NT2/D1 (cell line): ENCODE measurements around the gene POLG.

Source experiments
- DNase-seq: peaks from one replicate; pipeline ENCODE4 v3.0.0-alpha.2; 2011; ENCODE audit warnings: low read depth, low spot score
- H3K27me3 ChIP-seq: 2 replicates; pipeline ENCODE4 v1.6.0; 2011; ENCODE audit warnings: mild to moderate bottlenecking; ENCODE audit not compliant: insufficient read length, insufficient read depth
- H3K36me3 ChIP-seq: 2 replicates; pipeline ENCODE4 v1.6.1; 2011; ENCODE audit warnings: mild to moderate bottlenecking, low read length, mixed read lengths; ENCODE audit not compliant: insufficient read depth, insufficient read length
- H3K4me1 ChIP-seq: 2 replicates; pipeline ENCODE4 v1.5.1; 2011; ENCODE audit not compliant: insufficient read depth, insufficient read length
- H3K4me3 ChIP-seq: 2 replicates; pipeline ENCODE4 v1.5.1; 2011; ENCODE audit warnings: low read depth; ENCODE audit not compliant: insufficient read length
- H3K9ac ChIP-seq: 2 replicates; pipeline ENCODE4 v1.6.0; 2011; ENCODE audit warnings: low read depth; ENCODE audit not compliant: insufficient read length
- H3K9me3 ChIP-seq: 2 replicates; pipeline ENCODE4 v1.5.1; 2011; ENCODE audit warnings: mild to moderate bottlenecking, low read length; ENCODE audit not compliant: insufficient read depth
- SUZ12 ChIP-seq: IDR thresholded peaks from 2 replicates; pipeline ENCODE4 v1.6.1; 2011; ENCODE audit not compliant: insufficient read length, insufficient read depth; ENCODE audit errors: extremely low read depth
- YY1 ChIP-seq: IDR thresholded peaks from 2 replicates; pipeline ENCODE4 v1.6.1; 2011; ENCODE audit not compliant: insufficient read length, insufficient read depth
- ZNF274 ChIP-seq: IDR thresholded peaks from 2 replicates; pipeline ENCODE4 v1.6.1; 2011; ENCODE audit warnings: mild to moderate bottlenecking, low read depth, low read length

POLG gene

DNA sequence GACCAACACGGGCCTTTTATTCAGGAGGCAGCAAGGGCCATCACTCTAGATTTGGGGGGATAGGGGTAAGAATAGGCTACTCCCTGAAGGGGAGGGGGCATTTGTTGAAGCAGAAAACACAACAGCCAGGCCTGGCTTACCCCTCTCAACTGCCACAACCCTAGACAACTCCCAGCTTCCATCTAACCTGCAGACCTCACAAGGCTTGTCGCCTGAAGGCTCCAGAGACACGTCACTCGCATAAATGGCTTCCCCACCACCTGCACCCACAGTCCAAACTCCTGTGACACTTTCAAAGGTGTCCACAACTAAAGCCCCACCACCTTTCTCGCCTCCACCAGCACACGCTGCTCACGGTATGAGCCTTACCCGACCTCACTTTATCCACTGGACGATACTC is 14.9 kb downstream of the POLG start:
- H3K36me3 ChIP-seq: peaks cover 100% of the 10 kb centered on the region
- TF ChIP-seq SUZ12: no peak
- no peak for TF ChIP-seq ZNF274
- TF ChIP-seq YY1: no peak

GRCh38 chr15:89317186-89317720 is 17.4 kb downstream of the POLG start:
- Histone ChIP-seq H3K36me3 (peaks cover 98% of the 10 kb centered on the region), H3K4me1 (no peaks in the 10 kb centered on the region), H3K4me3 (no peak overlapping the region), H3K9me3 (no peaks in the 10 kb centered on the region), H3K27me3 (no peaks in the 10 kb centered on the region), H3K9ac (no peak overlapping the region)
- no peak for DNase-seq
- TF ChIP-seq YY1: no peak
- TF ChIP-seq SUZ12: no peak
- no peak for TF ChIP-seq ZNF274

More for the DNA sequence above, 14.9 kb downstream of the POLG start:
- Histone ChIP-seq H3K9ac (no peak overlapping the region), H3K9me3 (no peaks in the 10 kb centered on the region), H3K4me3 (no peak overlapping the region), H3K27me3 (no peaks in the 10 kb centered on the region), H3K4me1 (no peaks in the 10 kb centered on the region)
- DNase-seq: no peak

DNA sequence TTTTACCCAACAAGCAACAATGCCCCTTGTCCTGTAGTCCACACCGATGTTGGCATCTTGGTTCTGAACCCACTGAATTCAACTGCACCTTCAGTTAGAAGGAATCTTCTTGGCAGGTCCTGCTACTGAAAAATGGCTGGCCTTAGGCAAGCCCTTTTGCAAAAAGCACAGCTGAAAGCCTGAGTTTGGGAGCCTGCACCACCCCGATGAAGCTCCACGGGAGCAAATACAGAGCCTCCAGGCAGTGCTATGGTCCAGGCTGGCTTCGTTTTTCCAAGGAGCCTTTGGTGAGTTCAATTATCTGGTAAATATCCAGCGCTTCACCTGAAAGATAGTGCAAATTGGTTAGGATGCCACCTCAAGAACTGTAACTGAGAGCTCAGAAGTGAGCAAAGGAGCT is 18.1 kb downstream of the POLG start:
- Histone ChIP-seq H3K9ac (no peak overlapping the region), H3K36me3 (peaks cover 98% of the 10 kb centered on the region), H3K4me1 (no peaks in the 10 kb centered on the region), H3K27me3 (no peaks in the 10 kb centered on the region), H3K4me3 (no peak overlapping the region), H3K9me3 (no peaks in the 10 kb centered on the region)
- DNase-seq: no peak
- no peak for TF ChIP-seq SUZ12
- no peak for TF ChIP-seq YY1
- TF ChIP-seq ZNF274: no peak

GRCh38 chr15:89315375-89315929 is 19.2 kb downstream of the POLG start:
- Histone ChIP-seq H3K36me3 (peaks cover 95% of the 10 kb centered on the region), H3K27me3 (no peaks in the 10 kb centered on the region), H3K4me1 (no peaks in the 10 kb centered on the region), H3K9ac (no peak overlapping the region), H3K4me3 (no peak overlapping the region), H3K9me3 (no peaks in the 10 kb centered on the region)
- TF ChIP-seq YY1 (no peak), SUZ12 (no peak), ZNF274 (no peak)
- DNase-seq: no peak

DNA sequence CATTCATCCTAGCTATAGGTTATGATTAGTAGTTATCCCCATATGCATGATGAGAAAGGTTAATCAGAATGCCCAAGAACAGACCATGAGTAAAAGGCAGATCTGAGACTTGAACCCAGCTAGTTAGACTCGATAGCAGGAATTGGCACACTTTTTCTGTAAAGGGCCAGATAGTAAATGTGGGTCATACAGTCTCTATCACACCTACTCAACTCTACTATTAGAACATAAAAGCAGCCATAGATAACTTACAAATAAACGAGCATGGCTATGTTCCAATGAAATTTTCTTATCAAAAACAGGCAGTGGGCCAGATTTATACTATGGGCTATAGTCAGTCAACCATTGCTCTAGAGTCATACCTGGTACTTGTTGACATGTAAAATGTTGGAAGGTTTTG is 24.6 kb downstream of the POLG start:
- TF ChIP-seq SUZ12 (no peak), ZNF274 (no peak), YY1 (no peak)
- H3K4me1 ChIP-seq: no peaks in the 10 kb centered on the region
- no peaks in the 10 kb centered on the region for H3K9me3 ChIP-seq
- peaks cover 90% of the 10 kb centered on the region for H3K36me3 ChIP-seq
- H3K9ac ChIP-seq: no peak overlapping the region
- DNase-seq: no peak
- H3K27me3 ChIP-seq: no peaks in the 10 kb centered on the region
- no peak overlapping the region for H3K4me3 ChIP-seq

DNA sequence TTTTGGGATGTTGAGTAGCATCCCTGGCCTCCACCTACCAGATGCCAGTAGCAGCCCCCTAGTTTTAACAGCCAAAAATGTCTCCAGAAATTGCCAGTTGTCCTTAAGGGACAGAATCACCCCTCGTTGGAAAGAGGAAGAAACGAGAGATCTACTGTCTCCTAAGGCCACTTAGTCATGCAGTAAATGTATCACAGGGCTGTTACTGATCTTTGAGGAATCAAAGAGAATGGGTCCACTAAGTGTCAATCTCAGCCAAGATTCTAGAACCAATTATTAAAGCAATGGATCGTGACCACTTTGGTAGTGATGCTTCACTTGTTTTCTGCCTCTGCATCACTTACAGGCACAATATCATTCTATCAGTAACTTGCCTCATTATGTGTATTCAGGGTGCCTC is 26.4 kb downstream of the POLG start:
- DNase-seq: no peak
- Histone ChIP-seq H3K9me3 (no peaks in the 10 kb centered on the region), H3K27me3 (no peaks in the 10 kb centered on the region), H3K4me1 (no peaks in the 10 kb centered on the region), H3K9ac (no peak overlapping the region), H3K4me3 (no peak overlapping the region), H3K36me3 (peaks cover 91% of the 10 kb centered on the region)
- TF ChIP-seq SUZ12: no peak
- no peak for TF ChIP-seq ZNF274
- no peak for TF ChIP-seq YY1

DNA sequence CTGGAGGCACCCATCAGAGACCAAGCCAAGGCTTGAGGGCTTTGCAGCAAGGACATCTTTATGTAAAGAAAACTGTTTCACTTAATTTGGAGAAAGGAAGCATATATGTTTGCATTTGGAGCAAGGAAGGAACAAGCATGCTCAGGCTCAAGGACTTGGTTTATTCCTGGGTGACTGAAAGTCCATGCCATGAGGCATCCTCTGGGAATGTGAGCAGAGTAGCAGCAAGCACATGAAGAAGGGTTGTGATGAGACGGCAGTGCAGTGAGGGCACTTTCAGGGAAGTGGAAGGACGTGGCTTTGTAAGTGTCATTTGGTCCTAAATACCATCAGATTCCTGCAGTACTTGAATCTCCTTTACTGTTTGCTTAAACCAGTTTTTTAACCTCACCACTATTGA is 26.8 kb downstream of the POLG start:
- H3K9ac ChIP-seq: no peak overlapping the region
- peaks cover 91% of the 10 kb centered on the region for H3K36me3 ChIP-seq
- no peaks in the 10 kb centered on the region for H3K27me3 ChIP-seq
- TF ChIP-seq SUZ12 (no peak), ZNF274 (no peak), YY1 (no peak)
- H3K4me1 ChIP-seq: no peaks in the 10 kb centered on the region
- DNase-seq: no peak
- no peaks in the 10 kb centered on the region for H3K9me3 ChIP-seq
- no peak overlapping the region for H3K4me3 ChIP-seq
